MM.1S (cell line): ENCODE measurements around the gene HIP1.

ENCODE experiments used
- DNase-seq: peaks from one replicate; pipeline ENCODE4 v3.0.0-alpha.2; 2015
- H2AFZ ChIP-seq: fragments of 300-600 bp; sonication (generic); 2 replicates; pipeline ENCODE4 v1.6.0; 2016; ENCODE audit warnings: antibody characterized with exemption, low read length
- H3F3A ChIP-seq: fragments of 300-600 bp; sonication (generic); 2 replicates; pipeline ENCODE4 v1.6.1; 2016; ENCODE audit warnings: mild to moderate bottlenecking, antibody characterized with exemption, low read length, moderate library complexity, mixed read lengths; ENCODE audit not compliant: insufficient read depth
- H3K27ac ChIP-seq: fragments of 300-600 bp; sonication (generic); 2 replicates; pipeline ENCODE4 v1.5.1; 2016; ENCODE audit warnings: mild to moderate bottlenecking, low read length
- H3K27me3 ChIP-seq: fragments of 300-600 bp; sonication (generic); replicated peaks from 2 replicates; pipeline ENCODE4 v1.6.0; 2016; ENCODE audit warnings: low read length; ENCODE audit not compliant: insufficient read depth
- H3K36me3 ChIP-seq: fragments of 300-600 bp; sonication (generic); replicated peaks from 2 replicates; pipeline ENCODE4 v1.6.1; 2016; ENCODE audit warnings: mild to moderate bottlenecking, low read length, mixed read lengths; ENCODE audit not compliant: insufficient read depth
- H3K4me1 ChIP-seq: fragments of 300-600 bp; sonication (generic); 2 replicates; pipeline ENCODE4 v1.6.1; 2016; ENCODE audit warnings: low read length, mixed read lengths
- H3K4me2 ChIP-seq: fragments of 300-600 bp; sonication (generic); 2 replicates; pipeline ENCODE4 v1.6.0; 2016; ENCODE audit warnings: low read depth, low read length
- H3K4me3 ChIP-seq: fragments of 300-600 bp; sonication (generic); 2 replicates; pipeline ENCODE4 v1.5.1; 2016; ENCODE audit warnings: low read length, mixed read lengths
- H3K79me2 ChIP-seq: fragments of 300-600 bp; sonication (generic); 2 replicates; pipeline ENCODE4 v1.6.1; 2016; ENCODE audit warnings: mixed run types, low read length, mixed read lengths
- H3K9ac ChIP-seq: fragments of 300-600 bp; sonication (generic); 2 replicates; pipeline ENCODE4 v1.6.1; 2016; ENCODE audit warnings: low read length, mixed read lengths
- H3K9me2 ChIP-seq: fragments of 300-600 bp; sonication (generic); replicated peaks from 2 replicates; pipeline ENCODE4 v1.6.1; 2016; ENCODE audit warnings: mild to moderate bottlenecking, low read length, mixed read lengths; ENCODE audit not compliant: insufficient read depth
- H3K9me3 ChIP-seq: fragments of 300-600 bp; sonication (generic); replicated peaks from 2 replicates; pipeline ENCODE4 v1.6.1; 2016; ENCODE audit warnings: mild to moderate bottlenecking, low read length, mixed read lengths; ENCODE audit not compliant: insufficient read depth
- H4K20me1 ChIP-seq: fragments of 300-600 bp; sonication (generic); 2 replicates; pipeline ENCODE4 v1.6.1; 2016; ENCODE audit warnings: mild to moderate bottlenecking, low read length, moderate library complexity, mixed read lengths; ENCODE audit not compliant: insufficient read depth
- CTCF ChIP-seq: fragments of 300-600 bp; sonication (generic); IDR thresholded peaks from 2 replicates; pipeline ENCODE4 v1.5.1; 2016; ENCODE audit warnings: antibody characterized with exemption, low read length, mixed read lengths
- EZH2 ChIP-seq: fragments of 300-600 bp; sonication (generic); optimal IDR thresholded peaks from 2 replicates; pipeline ENCODE3; 2017; ENCODE audit warnings: low read depth, mild to moderate bottlenecking, antibody characterized with exemption, low read length, mixed read lengths
- EZH2phosphoT487 ChIP-seq: fragments of 300-600 bp; sonication (generic); IDR thresholded peaks from 2 replicates; pipeline ENCODE4 v1.6.1; 2018; ENCODE audit warnings: antibody characterized with exemption, low read length

HIP1 gene

GRCh38 chr7:75575488-75576121 lies 163.1 kb downstream of the HIP1 start:
- no peaks in the 10 kb centered on the region for H3K9me2 ChIP-seq
- H3F3A ChIP-seq = peaks cover 5% of the 10 kb centered on the region
- H2AFZ ChIP-seq = 0 out of 2 replicates have a peak overlapping the region, but pooled peaks have one; percentile 12
- no peak overlapping the region for H3K9ac ChIP-seq
- no peaks in the 10 kb centered on the region for H3K36me3 ChIP-seq
- H3K27ac ChIP-seq = peak overlapping the region; percentile 35; the same call in 1 of the 2 replicates
- no peaks in the 10 kb centered on the region for H3K9me3 ChIP-seq
- H3K79me2 ChIP-seq = no peaks in the 10 kb centered on the region
- no peak for TF ChIP-seq EZH2phosphoT487
- TF ChIP-seq EZH2 = no peak
- no peak for TF ChIP-seq CTCF
- H3K27me3 ChIP-seq = no peaks in the 10 kb centered on the region
- H3K4me1 ChIP-seq = peaks cover 30% of the 10 kb centered on the region
- peak overlapping the region; percentile 20; the same call in 1 of the 2 replicates for H3K4me2 ChIP-seq
- DNase-seq = peak; percentile 10
- H3K4me3 ChIP-seq = no peak overlapping the region
- no peaks in the 10 kb centered on the region for H4K20me1 ChIP-seq

GRCh38 chr7:75573477-75574019 lies 165.2 kb downstream of the HIP1 start:
- no peaks in the 10 kb centered on the region for H4K20me1 ChIP-seq
- H3K9me3 ChIP-seq = no peaks in the 10 kb centered on the region
- H3K9me2 ChIP-seq = no peaks in the 10 kb centered on the region
- no peaks in the 10 kb centered on the region for H3K79me2 ChIP-seq
- no peaks in the 10 kb centered on the region for H3K36me3 ChIP-seq
- no peak for DNase-seq
- no peak overlapping the region for H2AFZ ChIP-seq
- H3K9ac ChIP-seq = no peak overlapping the region
- no peak overlapping the region for H3K4me3 ChIP-seq
- H3K4me1 ChIP-seq = peaks cover 38% of the 10 kb centered on the region
- TF ChIP-seq CTCF = no peak
- no peak for TF ChIP-seq EZH2phosphoT487
- TF ChIP-seq EZH2 = no peak
- no peaks in the 10 kb centered on the region for H3K27me3 ChIP-seq
- peaks cover 5% of the 10 kb centered on the region for H3F3A ChIP-seq
- no peak overlapping the region for H3K27ac ChIP-seq
- no peak overlapping the region for H3K4me2 ChIP-seq

- H3K4me3 ChIP-seq = no peak overlapping the region
- no peak overlapping the region for H2AFZ ChIP-seq
- peaks cover 5% of the 10 kb centered on the region for H3F3A ChIP-seq
- no peaks in the 10 kb centered on the region for H4K20me1 ChIP-seq
- no peak overlapping the region for H3K4me2 ChIP-seq
- no peaks in the 10 kb centered on the region for H3K79me2 ChIP-seq
- TF ChIP-seq EZH2phosphoT487 (no peak), EZH2 (no peak), CTCF (no peak)
- no peaks in the 10 kb centered on the region for H3K9me3 ChIP-seq
- H3K27me3 ChIP-seq = no peaks in the 10 kb centered on the region
- no peak overlapping the region for H3K27ac ChIP-seq
- no peak for DNase-seq
- no peak overlapping the region for H3K9ac ChIP-seq
- no peaks in the 10 kb centered on the region for H3K9me2 ChIP-seq
- H3K36me3 ChIP-seq = no peaks in the 10 kb centered on the region
- peaks cover 38% of the 10 kb centered on the region for H3K4me1 ChIP-seq
Observed at GRCh38 chr7:75572814-75573213, 165.9 kb downstream of the HIP1 start.
